Osteocyte (in vitro differentiated cells): ENCODE data around the gene KRT74. TPM values are rescaled to one million over a fixed set of nuclear protein-coding genes. Genes with fewer than 3 reads are reported as not detected.

Experiments used
- DNase-seq: peaks from one replicate; pipeline ENCODE4 v3.0.0; 2021; ENCODE audit warnings: mixed read lengths; ENCODE audit not compliant: unreplicated experiment; ENCODE audit errors: extremely low spot score
- H3K27ac Mint-ChIP-seq: one replicate; pipeline ENCODE4 v1.8.0; 2021; ENCODE audit warnings: mild to moderate bottlenecking, mixed read lengths; ENCODE audit not compliant: unreplicated experiment
- H3K27me3 Mint-ChIP-seq: one replicate; pipeline ENCODE4 v1.8.0; 2021; ENCODE audit warnings: mixed read lengths; ENCODE audit not compliant: unreplicated experiment
- H3K36me3 Mint-ChIP-seq: one replicate; pipeline ENCODE4 v1.8.0; 2021; ENCODE audit warnings: mixed read lengths; ENCODE audit not compliant: unreplicated experiment
- H3K4me1 Mint-ChIP-seq: one replicate; pipeline ENCODE4 v1.8.0; 2021; ENCODE audit warnings: mixed read lengths; ENCODE audit not compliant: unreplicated experiment
- H3K4me3 Mint-ChIP-seq: one replicate; pipeline ENCODE4 v1.8.0; 2021; ENCODE audit warnings: mild to moderate bottlenecking, moderate library complexity, mixed read lengths; ENCODE audit not compliant: unreplicated experiment
- H3K9me3 Mint-ChIP-seq: one replicate; pipeline ENCODE4 v1.8.0; 2021; ENCODE audit warnings: mixed read lengths; ENCODE audit not compliant: unreplicated experiment
- total RNA-seq: library from RNA; stranded (reverse); gene quantifications from 2 replicates; pipeline ENCODE4 v1.2.1, GENCODE V29; 2021
- TF ChIP-seq, protein P1 (sequence below): fragments of 200-600 bp; sonication (generic); IDR thresholded peaks from 2 replicates; pipeline ENCODE4 v1.5.0; 2021; ENCODE audit warnings: antibody characterized with exemption, mild to moderate bottlenecking, moderate library complexity

KRT74 gene
- total RNA-seq, 1 donor from 2014 or later: not detected

DNA sequence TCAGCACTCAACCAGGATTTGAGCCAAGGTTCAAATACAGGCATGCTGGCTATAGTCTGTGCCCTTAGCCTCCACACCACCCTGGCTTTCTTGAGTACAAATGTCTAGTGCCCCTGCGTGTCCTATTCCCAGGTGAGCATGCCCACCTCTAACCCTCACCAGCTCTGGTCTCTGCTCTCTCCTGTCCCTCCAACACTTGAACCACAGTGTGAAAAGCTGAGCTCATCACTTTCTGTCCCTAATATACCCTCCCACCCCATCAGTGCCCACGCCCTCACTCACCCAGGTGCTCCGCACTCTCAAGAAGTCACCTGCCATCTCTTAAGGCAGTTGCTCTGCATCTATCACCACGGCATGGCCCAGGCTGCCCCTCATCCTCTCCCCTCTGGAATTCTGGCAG lies 13.7 kb downstream of the KRT74 start:
- no peak for DNase-seq
- no peaks in the 10 kb centered on the region for H3K9me3 Mint-ChIP-seq
- no peaks in the 10 kb centered on the region for H3K4me1 Mint-ChIP-seq
- TF ChIP-seq, protein P1, sequence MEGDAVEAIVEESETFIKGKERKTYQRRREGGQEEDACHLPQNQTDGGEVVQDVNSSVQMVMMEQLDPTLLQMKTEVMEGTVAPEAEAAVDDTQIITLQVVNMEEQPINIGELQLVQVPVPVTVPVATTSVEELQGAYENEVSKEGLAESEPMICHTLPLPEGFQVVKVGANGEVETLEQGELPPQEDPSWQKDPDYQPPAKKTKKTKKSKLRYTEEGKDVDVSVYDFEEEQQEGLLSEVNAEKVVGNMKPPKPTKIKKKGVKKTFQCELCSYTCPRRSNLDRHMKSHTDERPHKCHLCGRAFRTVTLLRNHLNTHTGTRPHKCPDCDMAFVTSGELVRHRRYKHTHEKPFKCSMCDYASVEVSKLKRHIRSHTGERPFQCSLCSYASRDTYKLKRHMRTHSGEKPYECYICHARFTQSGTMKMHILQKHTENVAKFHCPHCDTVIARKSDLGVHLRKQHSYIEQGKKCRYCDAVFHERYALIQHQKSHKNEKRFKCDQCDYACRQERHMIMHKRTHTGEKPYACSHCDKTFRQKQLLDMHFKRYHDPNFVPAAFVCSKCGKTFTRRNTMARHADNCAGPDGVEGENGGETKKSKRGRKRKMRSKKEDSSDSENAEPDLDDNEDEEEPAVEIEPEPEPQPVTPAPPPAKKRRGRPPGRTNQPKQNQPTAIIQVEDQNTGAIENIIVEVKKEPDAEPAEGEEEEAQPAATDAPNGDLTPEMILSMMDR: no peak
- H3K36me3 Mint-ChIP-seq: no peaks in the 10 kb centered on the region
- H3K4me3 Mint-ChIP-seq: no peak overlapping the region
- H3K27me3 Mint-ChIP-seq: peaks cover 62% of the 10 kb centered on the region
- H3K27ac Mint-ChIP-seq: no peak overlapping the region

DNA sequence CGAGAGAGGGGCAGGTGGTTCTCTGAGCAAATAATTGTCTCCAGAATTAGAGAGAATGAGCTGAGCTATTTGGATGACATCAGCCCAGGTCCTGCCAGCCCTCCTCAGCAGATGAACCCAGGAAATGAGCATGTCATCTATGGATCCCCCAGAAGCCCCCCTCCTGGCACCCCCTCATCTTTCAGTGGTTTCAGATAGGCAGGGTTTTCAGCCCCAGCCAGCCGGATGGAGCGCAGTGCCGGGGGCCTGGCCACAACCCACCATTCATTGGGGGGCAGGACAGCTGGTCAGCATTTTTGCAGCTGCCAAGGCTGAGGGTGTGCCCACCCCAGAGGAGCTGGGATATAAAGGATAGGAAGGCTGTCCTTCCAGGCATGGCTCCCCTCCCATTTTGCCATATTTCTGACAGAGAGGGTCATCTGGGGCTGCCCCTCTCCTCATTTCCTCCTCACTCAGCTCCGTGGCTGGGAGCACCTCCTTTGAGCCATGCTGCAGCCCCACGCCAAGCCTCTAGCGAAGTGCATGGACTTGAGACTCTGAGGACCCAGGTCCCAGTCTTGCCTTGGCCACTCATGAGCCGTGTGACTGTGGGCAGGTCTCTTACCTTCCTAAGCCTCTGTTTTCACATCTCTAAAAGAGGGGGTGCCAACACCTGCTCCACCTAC lies 14.7 kb downstream of the KRT74 start:
- no peak overlapping the region for H3K27ac Mint-ChIP-seq
- no peaks in the 10 kb centered on the region for H3K9me3 Mint-ChIP-seq
- peaks cover 60% of the 10 kb centered on the region for H3K27me3 Mint-ChIP-seq
- TF ChIP-seq, protein P1: no peak
- no peaks in the 10 kb centered on the region for H3K36me3 Mint-ChIP-seq
- H3K4me3 Mint-ChIP-seq: no peak overlapping the region
- no peaks in the 10 kb centered on the region for H3K4me1 Mint-ChIP-seq
- no peak for DNase-seq

DNA sequence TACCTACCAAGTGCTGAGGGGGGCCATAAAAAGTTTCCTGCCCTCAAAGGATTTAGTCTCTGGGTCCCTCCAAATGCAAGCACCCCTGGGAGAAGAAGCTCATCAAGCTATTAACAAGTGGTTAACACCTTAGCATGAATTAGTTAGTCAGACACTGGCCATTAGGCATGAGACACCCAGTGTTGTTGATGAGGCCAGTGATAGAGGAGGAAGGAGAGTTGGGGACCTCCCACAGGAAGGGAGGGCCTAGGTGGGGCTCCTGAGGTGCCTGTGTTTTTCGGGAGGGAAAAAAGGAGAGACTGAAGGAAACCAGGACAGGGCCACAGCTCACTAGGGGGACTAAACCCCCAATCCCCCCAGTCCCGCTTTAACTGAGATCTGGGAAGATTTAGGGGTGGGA lies 16.2 kb downstream of the KRT74 start:
- Mint-ChIP-seq H3K9me3 (no peaks in the 10 kb centered on the region), H3K36me3 (no peaks in the 10 kb centered on the region), H3K4me1 (no peaks in the 10 kb centered on the region), H3K27ac (no peak overlapping the region), H3K4me3 (no peak overlapping the region), H3K27me3 (peaks cover 59% of the 10 kb centered on the region)
- TF ChIP-seq, protein P1: no peak
- no peak for DNase-seq

DNA sequence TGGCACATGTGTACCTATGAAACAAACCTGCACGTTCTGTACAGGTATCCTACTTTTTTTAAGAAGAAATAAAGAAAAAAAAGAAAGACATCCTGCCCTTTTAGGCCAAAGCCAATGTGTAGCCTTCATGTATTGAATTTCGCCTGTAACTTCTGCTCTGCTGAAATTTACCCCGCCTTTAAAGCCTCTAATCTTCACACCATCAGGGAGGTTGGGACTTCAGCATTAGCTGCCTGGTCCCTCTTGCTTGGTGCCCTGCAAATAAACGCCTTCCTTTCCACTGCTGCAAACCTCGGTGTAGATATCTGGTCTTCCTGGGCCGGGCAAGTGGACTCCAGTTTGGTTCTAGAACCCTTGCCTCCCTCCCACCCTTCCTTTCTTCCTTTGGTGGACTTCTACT lies 18.1 kb downstream of the KRT74 start:
- H3K4me1 Mint-ChIP-seq: peaks cover 4% of the 10 kb centered on the region

DNA sequence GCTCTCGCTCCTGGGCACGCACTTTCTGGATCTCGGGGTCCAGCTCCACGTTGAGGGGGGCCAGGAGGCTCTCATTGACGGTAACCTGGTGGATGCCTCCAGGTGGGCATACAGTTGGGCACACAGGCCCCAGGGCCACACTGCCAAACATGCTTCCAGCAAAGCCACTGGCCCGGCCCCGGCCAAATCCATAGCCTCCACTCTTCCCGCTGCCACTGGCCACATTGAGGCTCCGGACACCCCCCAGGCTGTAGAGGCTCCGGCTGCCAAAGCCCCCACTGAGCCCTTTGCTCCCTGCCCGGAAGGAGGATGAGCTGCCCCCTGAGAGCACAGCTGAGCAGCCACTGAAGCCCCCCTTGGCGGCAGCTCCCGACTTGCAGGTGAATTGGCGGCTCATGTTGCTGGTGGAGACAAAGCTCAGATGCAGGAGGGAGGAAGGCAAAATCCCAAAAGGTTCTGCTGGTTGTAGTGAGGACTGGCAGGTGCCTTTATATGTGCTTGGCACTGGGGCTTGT lies 20.9 kb downstream of the KRT74 start, which contains the start of gene KRT71:
Gene KRT71, minus strand, starts transcription at position 465 of the 515 bp plus-strand sequence. Its CDS starts 68 bp downstream, at position 397.
- Mint-ChIP-seq H3K4me1 (peaks cover 4% of the 10 kb centered on the region), H3K36me3 (no peaks in the 10 kb centered on the region), H3K27ac (no peak within 1 kb of the TSS), H3K4me3 (no peak within 1 kb of the TSS), H3K27me3 (peaks cover 57% of the 10 kb centered on the region), H3K9me3 (no peaks in the 10 kb centered on the region)
- TF ChIP-seq, protein P1: no peak
- DNase-seq: no peak

More for the DNA sequence above, 18.1 kb downstream of the KRT74 start:
- H3K27ac Mint-ChIP-seq: no peak overlapping the region
- H3K9me3 Mint-ChIP-seq: no peaks in the 10 kb centered on the region
- TF ChIP-seq, protein P1: no peak
- H3K4me3 Mint-ChIP-seq: no peak overlapping the region
- no peak for DNase-seq
- peaks cover 60% of the 10 kb centered on the region for H3K27me3 Mint-ChIP-seq
- H3K36me3 Mint-ChIP-seq: no peaks in the 10 kb centered on the region
